Middle frontal gyrus (tissue), 1 donor: ENCODE data around the gene CCN5.
A peak's percentile ranks its signal among the peaks of the same experiment; 100 is the strongest.

ENCODE experiments used
- DNase-seq: peaks from one replicate; pipeline ENCODE4 v3.0.0-alpha.2; 2015; ENCODE audit warnings: low spot score; ENCODE audit errors: extremely low spot score

CCN5 gene

GRCh38 chr20:44736170-44737021 is 21.2 kb downstream of the CCN5 start:
- peak; percentile 79 for DNase-seq

- no peak for DNase-seq
These were observed 21.9 kb downstream of the CCN5 start for GRCh38 chr20:44737116-44737515.

GRCh38 chr20:44738813-44739477 is 23.8 kb downstream of the CCN5 start:
- DNase-seq, result peak; percentile 83

GRCh38 chr20:44739942-44740341 is 24.8 kb downstream of the CCN5 start:
- DNase-seq, result no peak

- no peak for DNase-seq
These were observed 27.3 kb downstream of the CCN5 start for GRCh38 chr20:44742304-44743079.

GRCh38 chr20:44743080-44743701 is 28.0 kb downstream of the CCN5 start:
- no peak for DNase-seq

- no peak for DNase-seq
These were observed 28.9 kb downstream of the CCN5 start for GRCh38 chr20:44743916-44744655.

GRCh38 chr20:44745122-44745597 is 30.0 kb downstream of the CCN5 start:
- DNase-seq, result no peak

GRCh38 chr20:44745598-44746366 is 30.6 kb downstream of the CCN5 start, which contains the start of gene KCNK15:
KCNK15 (plus strand) TSS chr20:44745865; CDS start chr20:44745911, 46 bp downstream.
- DNase-seq, result no peak

GRCh38 chr20:44746367-44747165 is 31.4 kb downstream of the CCN5 start:
- DNase-seq, result no peak

- peak; percentile 74 for DNase-seq
These were observed 32.2 kb downstream of the CCN5 start for GRCh38 chr20:44747166-44748004.

- DNase-seq, result no peak
These were observed 32.8 kb downstream of the CCN5 start for GRCh38 chr20:44748005-44748370.

- DNase-seq, result no peak
These were observed 35.1 kb downstream of the CCN5 start for GRCh38 chr20:44750081-44750805.

- no peak for DNase-seq
These were observed 37.1 kb downstream of the CCN5 start for GRCh38 chr20:44752099-44752931.

GRCh38 chr20:44754554-44754953 is 39.4 kb downstream of the CCN5 start:
- no peak for DNase-seq

- DNase-seq, result no peak
These were observed 41.0 kb downstream of the CCN5 start for GRCh38 chr20:44756011-44756688.
